ENCODE data around the gene TRIO.

TRIO gene

DNA sequence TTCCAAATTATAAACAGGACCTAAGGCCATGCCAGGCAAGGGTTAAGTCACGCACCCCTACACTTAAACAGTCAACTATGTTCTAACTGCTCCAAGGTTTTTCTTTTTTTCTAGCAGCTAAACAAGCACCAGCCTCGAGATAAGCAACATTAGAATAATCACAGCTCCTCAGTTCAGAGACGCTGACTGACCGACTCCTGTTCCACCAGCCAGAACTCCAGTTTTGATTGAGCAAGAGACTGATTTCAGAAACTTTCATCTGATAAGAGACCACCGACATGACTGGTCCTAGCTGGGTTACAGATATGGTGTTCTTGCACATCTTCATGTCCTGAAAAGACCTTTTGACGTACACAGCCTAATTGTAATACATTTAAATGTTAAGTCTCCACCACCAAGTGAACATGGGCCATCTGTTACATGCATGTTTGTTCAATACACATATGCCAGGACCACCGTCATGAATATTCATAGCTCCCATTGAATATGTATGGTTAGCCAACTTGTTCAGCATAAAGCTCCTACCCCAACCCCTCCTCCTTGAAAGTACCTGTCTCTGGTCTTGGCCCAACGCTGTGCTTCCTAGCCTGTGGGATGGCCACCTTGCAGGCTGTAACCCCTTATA lies 414.8 kb downstream of the TRIO start:
- DNase-seq (ENCODE audit: low spot score) = no peak

All from ecto neural progenitor cell (in vitro differentiated cells).